GM10266 (cell line): ENCODE data around the gene ZNF488.

Source experiments
- DNase-seq: peaks from one replicate; pipeline ENCODE4 v3.0.0; 2012; ENCODE audit errors: extremely low spot score
- TF ChIP-seq, protein P1 (sequence below): IDR thresholded peaks from 2 replicates; pipeline ENCODE4 v1.5.1; 2012; ENCODE audit warnings: mild to moderate bottlenecking, low read depth; ENCODE audit not compliant: control insufficient read depth, insufficient read depth; ENCODE audit errors: missing control alignments

The ZNF488 gene

GRCh38 chr10:47350671-47351640, 33.1 kb downstream of the ZNF488 start:
- TF ChIP-seq, protein P1, sequence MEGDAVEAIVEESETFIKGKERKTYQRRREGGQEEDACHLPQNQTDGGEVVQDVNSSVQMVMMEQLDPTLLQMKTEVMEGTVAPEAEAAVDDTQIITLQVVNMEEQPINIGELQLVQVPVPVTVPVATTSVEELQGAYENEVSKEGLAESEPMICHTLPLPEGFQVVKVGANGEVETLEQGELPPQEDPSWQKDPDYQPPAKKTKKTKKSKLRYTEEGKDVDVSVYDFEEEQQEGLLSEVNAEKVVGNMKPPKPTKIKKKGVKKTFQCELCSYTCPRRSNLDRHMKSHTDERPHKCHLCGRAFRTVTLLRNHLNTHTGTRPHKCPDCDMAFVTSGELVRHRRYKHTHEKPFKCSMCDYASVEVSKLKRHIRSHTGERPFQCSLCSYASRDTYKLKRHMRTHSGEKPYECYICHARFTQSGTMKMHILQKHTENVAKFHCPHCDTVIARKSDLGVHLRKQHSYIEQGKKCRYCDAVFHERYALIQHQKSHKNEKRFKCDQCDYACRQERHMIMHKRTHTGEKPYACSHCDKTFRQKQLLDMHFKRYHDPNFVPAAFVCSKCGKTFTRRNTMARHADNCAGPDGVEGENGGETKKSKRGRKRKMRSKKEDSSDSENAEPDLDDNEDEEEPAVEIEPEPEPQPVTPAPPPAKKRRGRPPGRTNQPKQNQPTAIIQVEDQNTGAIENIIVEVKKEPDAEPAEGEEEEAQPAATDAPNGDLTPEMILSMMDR, result no peak
- no peak for DNase-seq

DNA sequence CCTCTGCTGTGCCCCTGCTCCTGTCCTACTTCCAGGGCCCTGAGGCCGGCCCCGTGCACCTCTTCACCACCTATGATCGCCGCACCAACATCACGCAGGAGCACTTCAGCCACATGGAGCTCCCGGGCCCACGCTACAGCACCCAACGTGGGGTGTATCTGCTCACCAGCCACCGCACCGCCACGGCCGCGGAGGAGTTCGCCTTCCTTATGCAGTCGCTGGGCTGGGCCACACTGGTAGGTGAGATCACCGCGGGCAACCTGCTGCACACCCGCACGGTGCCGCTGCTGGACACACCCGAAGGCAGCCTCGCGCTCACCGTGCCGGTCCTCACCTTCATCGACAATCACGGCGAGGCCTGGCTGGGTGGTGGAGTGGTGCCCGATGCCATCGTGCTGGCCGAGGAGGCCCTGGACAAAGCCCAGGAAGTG, 34.1 kb downstream of the ZNF488 start:
- DNase-seq, result no peak
- TF ChIP-seq, protein P1, result no peak

- TF ChIP-seq, protein P1, result no peak
- no peak for DNase-seq
Observed at GRCh38 chr10:47349516-47349915, 34.6 kb downstream of the ZNF488 start.

- TF ChIP-seq, protein P1, result no peak
Observed at GRCh38 chr10:47348661-47349470, 35.2 kb downstream of the ZNF488 start.

DNA sequence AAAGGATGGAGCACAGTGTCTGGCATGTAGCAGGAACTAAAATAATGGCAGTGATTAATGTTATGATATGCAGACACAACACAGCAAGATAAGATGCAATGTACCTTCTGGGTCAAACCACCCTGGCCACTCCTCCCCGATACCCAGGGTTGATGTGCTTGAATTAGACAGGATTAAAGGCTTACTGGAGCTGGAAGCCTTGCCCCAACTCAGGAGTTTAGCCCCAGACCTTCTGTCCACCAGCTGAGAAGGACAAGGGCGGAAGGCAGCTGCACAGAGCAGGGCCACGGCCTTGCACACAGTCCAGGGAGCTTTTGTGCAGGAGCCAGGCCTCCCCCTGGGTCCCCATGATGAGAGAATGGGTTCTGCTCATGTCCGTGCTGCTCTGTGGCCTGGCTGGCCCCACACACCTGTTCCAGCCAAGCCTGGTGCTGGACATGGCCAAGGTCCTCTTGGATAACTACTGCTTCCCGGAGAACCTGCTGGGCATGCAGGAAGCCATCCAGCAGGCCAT, 35.9 kb downstream of the ZNF488 start, which contains the start of gene RBP3:
TSS of gene RBP3 (plus strand) at position 226 of the 514 bp plus-strand sequence. CDS start at position 348, 122 bp downstream.
- TF ChIP-seq, protein P1, result no peak
- no peak for DNase-seq

More at GRCh38 chr10:47348661-47349470, 35.2 kb downstream of the ZNF488 start:
- DNase-seq, result no peak

GRCh38 chr10:47347303-47347675, 36.8 kb downstream of the ZNF488 start:
- DNase-seq, result no peak
- TF ChIP-seq, protein P1, result no peak
